OCI-LY1 (cell line): Measurements from ENCODE around the gene MARCHF5.

Source experiments
- H2AFZ ChIP-seq: fragments of 200-600 bp; sonication (generic), shearing (Covaris generic); 2 replicates; pipeline ENCODE4 v1.6.0; 2014; ENCODE audit warnings: antibody characterized with exemption, mild to moderate bottlenecking, low read length
- H3F3A ChIP-seq: fragments of 200-600 bp; sonication (generic), shearing (Covaris generic); 2 replicates; pipeline ENCODE4 v1.6.0; 2014; ENCODE audit warnings: mild to moderate bottlenecking, antibody characterized with exemption, low read length, moderate library complexity; ENCODE audit not compliant: insufficient read depth
- H3K27ac ChIP-seq: fragments of 200-600 bp; sonication (generic); 2 replicates; pipeline ENCODE4 v1.5.1; 2014; ENCODE audit warnings: low read length, mixed run types, mild to moderate bottlenecking, low read depth; ENCODE audit not compliant: poor library complexity, severe bottlenecking
- H3K27me3 ChIP-seq: fragments of 200-600 bp; sonication (generic); 2 replicates; pipeline ENCODE4 v1.6.0; 2014; ENCODE audit warnings: antibody characterized with exemption, mild to moderate bottlenecking, low read length, moderate library complexity; ENCODE audit not compliant: insufficient read depth
- H3K36me3 ChIP-seq: fragments of 200-600 bp; sonication (generic); 2 replicates; pipeline ENCODE4 v1.6.1; 2014; ENCODE audit warnings: mild to moderate bottlenecking, antibody characterized with exemption, low read length, moderate library complexity, mixed read lengths; ENCODE audit not compliant: insufficient read depth
- H3K4me1 ChIP-seq: fragments of 200-600 bp; sonication (generic); 2 replicates; pipeline ENCODE4 v1.5.1; 2014; ENCODE audit warnings: mild to moderate bottlenecking, low read length, moderate library complexity; ENCODE audit not compliant: insufficient read depth, severe bottlenecking
- H3K4me2 ChIP-seq: fragments of 200-600 bp; sonication (generic), shearing (Covaris generic); 2 replicates; pipeline ENCODE4 v1.6.1; 2014; ENCODE audit warnings: low read length
- H3K4me3 ChIP-seq: fragments of 200-600 bp; sonication (generic); 2 replicates; pipeline ENCODE4 v1.5.1; 2014; ENCODE audit warnings: low read length, low read depth, mild to moderate bottlenecking, mixed read lengths; ENCODE audit not compliant: poor library complexity, severe bottlenecking
- H3K79me2 ChIP-seq: fragments of 200-600 bp; shearing (Covaris generic); 2 replicates; pipeline ENCODE4 v1.6.1; 2016; ENCODE audit warnings: mixed run types, low read length, mixed read lengths; ENCODE audit not compliant: insufficient read depth
- H3K9ac ChIP-seq: fragments of 200-600 bp; sonication (generic), shearing (Covaris generic); 2 replicates; pipeline ENCODE4 v1.6.1; 2014; ENCODE audit warnings: mild to moderate bottlenecking, low read length, mixed read lengths
- H3K9me2 ChIP-seq: fragments of 200-600 bp; sonication (generic), shearing (Covaris generic); 2 replicates; pipeline ENCODE4 v1.6.1; 2014; ENCODE audit warnings: low read depth, mild to moderate bottlenecking, low read length, mixed read lengths
- H3K9me3 ChIP-seq: fragments of 200-600 bp; shearing (Covaris generic); 2 replicates; pipeline ENCODE4 v1.6.1; 2014; ENCODE audit warnings: low read length, mixed read lengths
- H4K20me1 ChIP-seq: fragments of 200-600 bp; sonication (generic), shearing (Covaris generic); 2 replicates; pipeline ENCODE4 v1.6.0; 2016; ENCODE audit warnings: mild to moderate bottlenecking, low read length; ENCODE audit not compliant: insufficient read depth
- CTCF ChIP-seq: fragments of 200-600 bp; sonication (generic), shearing (Covaris generic); IDR thresholded peaks from 2 replicates; pipeline ENCODE4 v1.5.1; 2017; ENCODE audit warnings: mild to moderate bottlenecking, antibody characterized with exemption, low read length, moderate library complexity, mixed read lengths
- EZH2 ChIP-seq: fragments of 200-600 bp; sonication (generic), shearing (Covaris generic); IDR thresholded peaks from 2 replicates; pipeline ENCODE4 v1.8.0; 2017; ENCODE audit warnings: borderline replicate concordance, mixed run types, mild to moderate bottlenecking, antibody characterized with exemption, low read length, moderate library complexity, mixed read lengths

The MARCHF5 gene

DNA sequence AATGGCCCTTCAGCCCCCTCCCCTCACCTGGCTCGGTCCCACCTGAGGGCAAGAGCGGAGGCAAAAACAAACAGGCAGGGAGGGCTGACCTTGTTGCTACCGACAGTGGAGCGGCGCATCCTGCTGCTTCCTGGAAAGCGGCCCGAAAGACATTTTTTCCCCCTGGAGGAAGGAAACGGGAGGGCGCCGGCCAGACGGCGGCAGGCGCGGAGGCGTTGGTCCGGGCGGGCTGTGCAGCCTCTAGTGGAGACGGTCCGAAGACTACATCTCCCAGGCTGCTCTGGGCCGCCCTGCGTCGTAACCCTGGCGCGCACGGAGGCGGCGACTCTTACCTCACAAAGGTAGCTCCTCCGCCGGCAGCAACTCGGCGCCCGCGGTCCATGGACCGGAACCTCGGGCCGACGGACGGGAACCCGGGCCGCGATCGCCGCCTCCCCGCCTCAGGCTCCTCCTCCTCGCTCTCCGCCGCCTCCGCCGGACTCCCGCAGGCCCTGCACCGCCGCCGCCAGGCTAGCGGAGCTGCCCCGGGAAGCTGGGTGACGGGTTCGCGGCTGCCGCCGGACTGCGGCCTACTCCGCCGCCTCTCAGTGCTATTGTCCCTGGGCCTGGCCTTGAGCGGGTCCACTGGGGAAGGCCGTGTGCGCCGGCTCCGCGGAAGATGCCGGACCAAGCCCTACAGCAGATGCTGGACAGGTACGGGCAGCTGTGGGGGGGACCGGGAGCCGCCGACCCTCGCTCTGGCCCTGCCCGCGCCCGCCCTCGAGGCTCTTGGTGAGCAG is at the start of gene MARCHF5, which contains the start of gene CPEB3:
Gene MARCHF5, plus strand, starts transcription at position 331 of the 779 bp plus-strand sequence. Its CDS starts 328 bp downstream, at position 659.
Gene CPEB3, minus strand, starts transcription at position 242 of the 779 bp plus-strand sequence. CDS start 50,728 bp downstream, outside the sequence.
- peaks cover 7% of the 10 kb centered on the region; the same call in 1 of the 2 replicates for H3K36me3 ChIP-seq
- H3K4me3 ChIP-seq, result peak within 1 kb of the TSS; percentile 92
- no peaks in the 10 kb centered on the region for H3K27me3 ChIP-seq
- H3K9me3 ChIP-seq, result no peaks in the 10 kb centered on the region
- H3K79me2 ChIP-seq, result peaks cover 14% of the 10 kb centered on the region
- H3K27ac ChIP-seq, result peak within 1 kb of the TSS; percentile 66
- H3K4me1 ChIP-seq, result peaks cover 24% of the 10 kb centered on the region
- no peaks in the 10 kb centered on the region for H4K20me1 ChIP-seq
- peak within 1 kb of the TSS; percentile 96 for H3K9ac ChIP-seq
- peak within 1 kb of the TSS; percentile 58; the same call in 1 of the 2 replicates for H2AFZ ChIP-seq
- TF ChIP-seq EZH2 (no peak), CTCF (peak; percentile 12; the same call in 1 of the 2 replicates)
- H3K9me2 ChIP-seq, result no peaks in the 10 kb centered on the region
- H3F3A ChIP-seq, result no peaks in the 10 kb centered on the region
- H3K4me2 ChIP-seq, result peak within 1 kb of the TSS; percentile 96

DNA sequence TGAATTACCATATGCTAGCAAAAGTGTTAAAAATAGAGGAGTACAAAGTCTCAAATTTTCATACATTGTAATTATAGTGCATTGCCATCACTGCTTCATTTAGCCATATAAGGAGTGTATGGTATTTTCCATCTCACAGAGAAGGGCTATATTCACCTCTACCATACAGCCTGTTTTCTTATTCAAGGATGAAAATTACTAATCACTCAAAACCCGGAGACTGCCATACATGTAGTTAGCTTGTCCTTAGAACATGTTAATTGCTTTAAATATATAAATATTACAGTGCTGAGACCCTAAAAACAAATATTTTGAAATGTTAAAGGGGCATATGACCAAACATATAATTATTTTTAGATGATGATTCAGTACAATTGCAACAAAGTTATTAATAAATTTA is 49.5 kb upstream of the MARCHF5 start:
- Histone ChIP-seq H3K9me3 (no peaks in the 10 kb centered on the region), H3K4me1 (peaks cover 49% of the 10 kb centered on the region), H3K4me3 (peak overlapping the region; percentile 74), H3K9ac (peak overlapping the region; percentile 70), H4K20me1 (no peaks in the 10 kb centered on the region), H3K36me3 (no peaks in the 10 kb centered on the region), H3K27ac (peak overlapping the region; percentile 95), H3K9me2 (no peaks in the 10 kb centered on the region), H3K79me2 (peaks cover 26% of the 10 kb centered on the region), H3K27me3 (no peaks in the 10 kb centered on the region), H3K4me2 (peak overlapping the region; percentile 77), H2AFZ (no peak overlapping the region), H3F3A (no peaks in the 10 kb centered on the region)
- TF ChIP-seq EZH2 (no peak), CTCF (no peak)

GRCh38 chr10:92242380-92242779 is 48.6 kb upstream of the MARCHF5 start:
- H2AFZ ChIP-seq, result no peak overlapping the region
- peak overlapping the region; percentile 70 for H3K9ac ChIP-seq
- H3K4me3 ChIP-seq, result peak overlapping the region; percentile 74
- peaks cover 40% of the 10 kb centered on the region for H3K4me1 ChIP-seq
- H3K36me3 ChIP-seq, result no peaks in the 10 kb centered on the region
- TF ChIP-seq CTCF (no peak), EZH2 (no peak)
- H3K27me3 ChIP-seq, result no peaks in the 10 kb centered on the region
- peaks cover 18% of the 10 kb centered on the region for H3K79me2 ChIP-seq
- H3K9me3 ChIP-seq, result no peaks in the 10 kb centered on the region
- no peaks in the 10 kb centered on the region for H4K20me1 ChIP-seq
- H3K9me2 ChIP-seq, result no peaks in the 10 kb centered on the region
- H3K4me2 ChIP-seq, result peak overlapping the region; percentile 77
- no peaks in the 10 kb centered on the region for H3F3A ChIP-seq
- peak overlapping the region; percentile 95 for H3K27ac ChIP-seq
